GM23338 (cell line): ENCODE measurements around the gene LARGE1. TPM values are rescaled to one million over a fixed set of nuclear protein-coding genes. Genes with fewer than 3 reads are reported as not detected.

Experiments used
- ATAC-seq: fragments of 200-7000 bp; cut with Tn5 transposase; 3 replicates; pipeline ENCODE4 v1.9.1; 2020
- DNase-seq: peaks from one replicate; pipeline ENCODE4 v3.0.0-alpha.2; 2015; ENCODE audit warnings: low spot score
- H2AFZ ChIP-seq: fragments of 200-600 bp; sonication (generic); 2 replicates; pipeline ENCODE4 v1.8.0; 2016; ENCODE audit warnings: antibody characterized with exemption, mild to moderate bottlenecking, moderate library complexity
- H3F3A ChIP-seq: fragments of 200-600 bp; sonication (generic); replicated peaks from 2 replicates; pipeline ENCODE4 v1.8.0; 2017; ENCODE audit warnings: antibody characterized with exemption, mixed run types, low read depth
- H3K27ac ChIP-seq: fragments of 200-600 bp; sonication (generic); 2 replicates; pipeline ENCODE4 v1.6.1; 2016; ENCODE audit warnings: low read depth
- H3K27me3 ChIP-seq: fragments of 200-600 bp; sonication (generic); 2 replicates; pipeline ENCODE4 v1.8.0; 2016; ENCODE audit warnings: mild to moderate bottlenecking, mixed run types, moderate library complexity; ENCODE audit not compliant: insufficient read depth
- H3K36me3 ChIP-seq: fragments of 200-600 bp; sonication (generic); 2 replicates; pipeline ENCODE4 v1.8.0; 2016; ENCODE audit warnings: mild to moderate bottlenecking; ENCODE audit not compliant: insufficient read depth
- H3K4me1 ChIP-seq: fragments of 200-600 bp; sonication (generic); 2 replicates; pipeline ENCODE4 v1.8.0; 2016; ENCODE audit warnings: mild to moderate bottlenecking, moderate library complexity; ENCODE audit not compliant: insufficient read depth
- H3K4me2 ChIP-seq: fragments of 200-600 bp; sonication (generic); 2 replicates; pipeline ENCODE4 v1.7.1; 2017; ENCODE audit warnings: mixed run types
- H3K4me3 ChIP-seq: fragments of 200-600 bp; sonication (generic); 2 replicates; pipeline ENCODE4 v1.6.1; 2016; ENCODE audit warnings: mixed run types
- H3K79me2 ChIP-seq: fragments of 200-600 bp; sonication (generic); replicated peaks from 2 replicates; pipeline ENCODE4 v1.8.0; 2017; ENCODE audit warnings: mild to moderate bottlenecking; ENCODE audit not compliant: insufficient read depth
- H3K9me2 ChIP-seq: fragments of 200-600 bp; sonication (generic); 2 replicates; pipeline ENCODE4 v1.8.0; 2017; ENCODE audit not compliant: insufficient read depth
- H4K20me1 ChIP-seq: fragments of 200-600 bp; sonication (generic); replicated peaks from 2 replicates; pipeline ENCODE4 v1.8.0; 2017; ENCODE audit warnings: mild to moderate bottlenecking; ENCODE audit not compliant: insufficient read depth
- H3K27ac Mint-ChIP-seq: 2 replicates; pipeline ENCODE4 v1.8.0; 2020; ENCODE audit warnings: inconsistent platforms, mild to moderate bottlenecking, moderate library complexity, mixed read lengths
- H3K27me3 Mint-ChIP-seq: 3 replicates; pipeline ENCODE4 v1.8.0; 2022; ENCODE audit warnings: low read depth, mild to moderate bottlenecking, moderate library complexity, mixed read lengths, inconsistent platforms; ENCODE audit not compliant: insufficient read depth, poor library complexity
- H3K36me3 Mint-ChIP-seq: 3 replicates; pipeline ENCODE4 v1.8.0; 2021; ENCODE audit warnings: low read depth, mild to moderate bottlenecking, inconsistent platforms, moderate library complexity, mixed read lengths
- H3K4me1 Mint-ChIP-seq: 3 replicates; pipeline ENCODE4 v1.8.0; 2020; ENCODE audit warnings: mild to moderate bottlenecking, inconsistent platforms, mixed read lengths
- H3K4me3 Mint-ChIP-seq: 3 replicates; pipeline ENCODE4 v1.8.0; 2021; ENCODE audit warnings: moderate library complexity, mild to moderate bottlenecking, inconsistent platforms, mixed read lengths
- H3K9me3 Mint-ChIP-seq: 3 replicates; pipeline ENCODE4 v1.8.0; 2020; ENCODE audit warnings: moderate library complexity, mild to moderate bottlenecking, inconsistent platforms, mixed read lengths
- CREB1 ChIP-seq: fragments of 250-450 bp; sonication (Bioruptor Pico); IDR thresholded peaks from 2 replicates; pipeline ENCODE4 v1.5.0; 2020; ENCODE audit warnings: low read depth, mild to moderate bottlenecking, moderate library complexity
- EZH2phosphoT487 ChIP-seq: fragments of 200-600 bp; sonication (generic); IDR thresholded peaks from one replicate; pipeline ENCODE4 v1.8.1; 2018; ENCODE audit warnings: antibody characterized with exemption; ENCODE audit not compliant: unreplicated experiment
- POLR2AphosphoS5 ChIP-seq: IDR thresholded peaks from 2 replicates; pipeline ENCODE4 v1.6.1; 2016; ENCODE audit warnings: antibody characterized with exemption, low read depth
- REST ChIP-seq: IDR thresholded peaks from one replicate; pipeline ENCODE4 v1.6.1; 2018; ENCODE audit warnings: antibody characterized with exemption; ENCODE audit not compliant: unreplicated experiment
- STAT1 ChIP-seq: IDR thresholded peaks from one replicate; pipeline ENCODE4 v1.6.1; 2016; ENCODE audit warnings: antibody characterized with exemption; ENCODE audit not compliant: unreplicated experiment
- ZNF114 ChIP-seq: fragments of 250-450 bp; sonication (Bioruptor Pico); IDR thresholded peaks from 2 replicates; pipeline ENCODE4 v1.5.0; 2020; ENCODE audit warnings: mild to moderate bottlenecking, moderate library complexity
- ZNF331 ChIP-seq: fragments of 250-450 bp; sonication (Bioruptor Pico); IDR thresholded peaks from 2 replicates; pipeline ENCODE4 v1.5.0; 2020; ENCODE audit warnings: low read depth, mild to moderate bottlenecking, moderate library complexity
- polyA plus RNA-seq: library from polyadenylated mRNA; unstranded; fragments of >200 nt; fragmentation: Nextera tagmentation; extraction: Ambion mirVana; gene quantifications from 2 replicates; pipeline ENCODE4 v1.2.1, GENCODE V29; 2016
- total RNA-seq: library from RNA; depleted of rRNA; stranded (reverse); fragments of >200 nt; shearing (Covaris generic); gene quantifications from 2 replicates; pipeline ENCODE4 v1.2.3, GENCODE V29; 2014
- TF ChIP-seq, protein P1 (sequence below), 2 experiments: fragments of 200-600 bp in 1 of 2; sonication (generic) in 1 of 2; conservative IDR thresholded peaks; 2 replicates each; pipeline versions ENCODE4 v1.5.1 to v1.6.1; 2016 to 2017; ENCODE audit warnings: antibody characterized with exemption in 2 of 2, low read depth in 2 of 2, mild to moderate bottlenecking in 2 of 2, moderate library complexity in 1 of 2

Gene LARGE1
- total and polyA plus RNA-seq, 2 experiments from 2014 or later: 12.8 to 75.6 TPM

DNA sequence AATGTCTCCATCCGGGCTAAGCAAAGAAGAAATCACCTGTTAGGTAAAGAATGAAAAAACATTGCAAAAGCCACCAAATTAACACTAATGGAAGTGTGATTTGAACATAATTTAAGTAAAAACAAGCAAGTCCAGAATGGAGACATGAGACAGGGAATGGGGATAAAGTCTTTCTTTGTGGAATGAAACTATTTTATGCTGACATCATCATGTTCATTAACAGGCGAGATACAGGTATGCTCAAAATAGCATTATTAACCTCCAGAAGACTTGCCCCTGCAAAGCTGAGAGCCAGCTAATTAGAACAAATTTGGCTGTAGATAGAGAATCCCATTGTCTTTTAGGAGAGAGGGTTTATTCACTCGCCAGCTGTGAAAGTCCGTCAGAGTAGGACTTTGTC, 4.9 kb upstream of the LARGE1 start (continued):
- TF ChIP-seq, protein P1, sequence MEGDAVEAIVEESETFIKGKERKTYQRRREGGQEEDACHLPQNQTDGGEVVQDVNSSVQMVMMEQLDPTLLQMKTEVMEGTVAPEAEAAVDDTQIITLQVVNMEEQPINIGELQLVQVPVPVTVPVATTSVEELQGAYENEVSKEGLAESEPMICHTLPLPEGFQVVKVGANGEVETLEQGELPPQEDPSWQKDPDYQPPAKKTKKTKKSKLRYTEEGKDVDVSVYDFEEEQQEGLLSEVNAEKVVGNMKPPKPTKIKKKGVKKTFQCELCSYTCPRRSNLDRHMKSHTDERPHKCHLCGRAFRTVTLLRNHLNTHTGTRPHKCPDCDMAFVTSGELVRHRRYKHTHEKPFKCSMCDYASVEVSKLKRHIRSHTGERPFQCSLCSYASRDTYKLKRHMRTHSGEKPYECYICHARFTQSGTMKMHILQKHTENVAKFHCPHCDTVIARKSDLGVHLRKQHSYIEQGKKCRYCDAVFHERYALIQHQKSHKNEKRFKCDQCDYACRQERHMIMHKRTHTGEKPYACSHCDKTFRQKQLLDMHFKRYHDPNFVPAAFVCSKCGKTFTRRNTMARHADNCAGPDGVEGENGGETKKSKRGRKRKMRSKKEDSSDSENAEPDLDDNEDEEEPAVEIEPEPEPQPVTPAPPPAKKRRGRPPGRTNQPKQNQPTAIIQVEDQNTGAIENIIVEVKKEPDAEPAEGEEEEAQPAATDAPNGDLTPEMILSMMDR (conservative IDR thresholded peaks at IDR 0.05; ENCODE audit: low read depth in 2 of 2): no peak
- TF ChIP-seq EZH2phosphoT487 (no peak), REST (no peak), ZNF114 (CRISPR knock-in tag) (no peak), POLR2AphosphoS5 (no peak), ZNF331 (no peak)

GRCh38 chr22:33923660-33924246, 3.5 kb upstream of the LARGE1 start:
- H3K9me3 Mint-ChIP-seq: peaks cover 4% of the 10 kb centered on the region; the same call in 1 of the 3 replicates
- TF ChIP-seq CREB1 (CRISPR knock-in tag) (no peak), STAT1 (no peak), POLR2AphosphoS5 (no peak), EZH2phosphoT487 (no peak)
- TF ChIP-seq, protein P1 (conservative IDR thresholded peaks at IDR 0.05; ENCODE audit: low read depth in 2 of 2): peak; percentile 78 to 96
- ATAC-seq: peak; percentile 3

More at GRCh38 chr22:33923660-33924246, 3.5 kb upstream of the LARGE1 start:
- peaks cover 23% of the 10 kb centered on the region for H3K4me1 ChIP-seq
- peak; percentile 98 for DNase-seq
- Mint-ChIP-seq H3K27me3 (peaks cover 24% of the 10 kb centered on the region), H3K4me1 (peaks cover 33% of the 10 kb centered on the region), H3K4me3 (peak overlapping the region; percentile 88), H3K27ac (no peak overlapping the region), H3K36me3 (peaks cover 7% of the 10 kb centered on the region)
- no peak overlapping the region for H2AFZ ChIP-seq
- H3K9me2 ChIP-seq: peaks cover 5% of the 10 kb centered on the region; the same call in 1 of the 2 replicates
- peak overlapping the region; percentile 99 for H3K4me2 ChIP-seq
- H3K36me3 ChIP-seq: no peaks in the 10 kb centered on the region
- H3K79me2 ChIP-seq: peaks cover 13% of the 10 kb centered on the region
- no peak overlapping the region for H3K27ac ChIP-seq
- H3K4me3 ChIP-seq: peak overlapping the region; percentile 92
- H4K20me1 ChIP-seq: peaks cover 6% of the 10 kb centered on the region
- H3K27me3 ChIP-seq: peaks cover 10% of the 10 kb centered on the region
- H3F3A ChIP-seq: no peaks in the 10 kb centered on the region
